ENCODE measurements around the gene DDAH2. TPM values are rescaled to one million over a fixed set of nuclear protein-coding genes. Genes with fewer than 3 reads are reported as not detected.
A peak's percentile ranks its signal among the peaks of the same experiment; 100 is the strongest.

DDAH2 gene
- total RNA-seq, 4 donors from 2014 or later = 99.9 to 117 (median 114) TPM

DNA sequence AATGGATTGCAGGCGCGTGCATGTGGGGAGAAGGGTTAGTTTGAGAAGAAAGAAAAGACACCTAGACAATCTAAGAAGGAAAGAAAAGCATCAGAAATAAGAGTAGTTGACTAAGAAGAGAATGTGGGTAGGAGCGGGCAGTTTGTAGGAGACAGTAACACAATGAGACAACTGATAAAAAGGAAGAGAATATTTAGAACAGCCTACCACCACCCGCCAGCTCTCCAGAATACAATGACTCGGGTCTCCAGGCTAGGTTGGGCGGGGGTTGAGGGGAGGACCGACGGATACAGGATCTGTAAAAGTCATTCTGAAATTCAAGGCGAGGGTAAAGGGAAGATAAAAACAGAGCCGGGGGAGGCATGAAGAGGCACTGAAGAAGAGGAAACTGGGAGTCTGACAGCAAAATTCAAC, 26.7 kb downstream of the DDAH2 start:
- Histone ChIP-seq H3K4me1 (peaks cover 20 to 21% of the 10 kb centered on the region in 2 donors), H3K4me3 (replicated peaks in 1 of 3) (peak overlapping the region; percentile 33 to 90 (median 75)), H3K27ac (peak overlapping the region; percentile 95 to 99 (median 96)), H3K9me3 (no peaks in the 10 kb centered on the region), H3K27me3 (no peaks in the 10 kb centered on the region), H3K36me3 (peaks cover 0 to 4% of the 10 kb centered on the region in 2 donors)
- TF ChIP-seq, protein P1, sequence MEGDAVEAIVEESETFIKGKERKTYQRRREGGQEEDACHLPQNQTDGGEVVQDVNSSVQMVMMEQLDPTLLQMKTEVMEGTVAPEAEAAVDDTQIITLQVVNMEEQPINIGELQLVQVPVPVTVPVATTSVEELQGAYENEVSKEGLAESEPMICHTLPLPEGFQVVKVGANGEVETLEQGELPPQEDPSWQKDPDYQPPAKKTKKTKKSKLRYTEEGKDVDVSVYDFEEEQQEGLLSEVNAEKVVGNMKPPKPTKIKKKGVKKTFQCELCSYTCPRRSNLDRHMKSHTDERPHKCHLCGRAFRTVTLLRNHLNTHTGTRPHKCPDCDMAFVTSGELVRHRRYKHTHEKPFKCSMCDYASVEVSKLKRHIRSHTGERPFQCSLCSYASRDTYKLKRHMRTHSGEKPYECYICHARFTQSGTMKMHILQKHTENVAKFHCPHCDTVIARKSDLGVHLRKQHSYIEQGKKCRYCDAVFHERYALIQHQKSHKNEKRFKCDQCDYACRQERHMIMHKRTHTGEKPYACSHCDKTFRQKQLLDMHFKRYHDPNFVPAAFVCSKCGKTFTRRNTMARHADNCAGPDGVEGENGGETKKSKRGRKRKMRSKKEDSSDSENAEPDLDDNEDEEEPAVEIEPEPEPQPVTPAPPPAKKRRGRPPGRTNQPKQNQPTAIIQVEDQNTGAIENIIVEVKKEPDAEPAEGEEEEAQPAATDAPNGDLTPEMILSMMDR (IDR thresholded peaks at IDR 0.05) = no peak
- TF ChIP-seq POLR2A (IDR thresholded peaks at IDR 0.05) = no peak
- 0 to 1% methylated on average over 10 of the region's 10 CpGs for WGBS, 2 donors
- DNase-seq = no peak
- intact Hi-C loops (cut with DNase I) = loop anchor here (5.0 kb wide), 1 partner anchor 35 kb away; the partner anchor contains the start of gene CLIC1

DNA sequence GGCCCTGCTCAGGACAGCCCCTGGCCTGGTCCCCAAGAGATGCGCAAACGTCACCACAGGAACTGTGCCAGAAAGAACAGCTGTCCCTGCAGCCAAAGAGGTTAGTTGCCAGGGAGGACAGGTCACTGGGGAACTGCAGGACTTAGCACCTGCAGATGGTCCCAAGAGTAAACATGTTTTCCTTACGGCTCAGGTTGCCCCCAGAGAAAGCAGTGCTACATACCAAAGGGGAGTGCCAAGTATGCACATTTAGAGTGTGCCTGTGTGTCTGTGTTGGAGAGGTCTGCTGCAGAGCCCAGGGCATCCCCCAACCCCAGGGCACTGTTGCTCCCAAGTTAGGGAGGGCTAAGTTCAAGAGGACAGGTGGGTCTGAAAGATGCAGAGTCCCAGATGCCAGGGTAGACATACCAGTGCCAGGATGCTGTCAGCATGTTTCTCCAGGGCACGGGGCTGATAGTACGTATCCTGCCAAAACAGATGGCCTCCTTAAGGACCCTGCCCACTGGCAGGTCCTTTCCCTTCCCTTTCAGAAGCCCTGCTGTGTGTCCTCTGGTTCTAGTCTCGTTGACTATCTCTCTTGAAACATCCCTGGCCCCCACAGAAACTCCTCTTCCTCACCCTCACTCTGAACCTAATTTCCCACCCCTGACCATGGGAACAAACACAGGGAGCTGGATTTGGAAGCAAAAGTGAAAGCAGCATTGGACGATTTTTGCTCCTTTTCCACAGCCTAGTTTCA, 27.3 kb downstream of the DDAH2 start:
- TF ChIP-seq, protein P1 (IDR thresholded peaks at IDR 0.05) = no peak
- TF ChIP-seq POLR2A (IDR thresholded peaks at IDR 0.05) = no peak
- H3K27me3 ChIP-seq = no peaks in the 10 kb centered on the region
- H3K4me1 ChIP-seq = peaks cover 20 to 21% of the 10 kb centered on the region in 2 donors
- H3K27ac ChIP-seq = peak overlapping the region; percentile 5 to 99 (median 96)
- H3K4me3 ChIP-seq (replicated peaks in 1 of 3) = peak overlapping the region; percentile 33 to 90 (median 75)
- H3K9me3 ChIP-seq = no peaks in the 10 kb centered on the region
- WGBS, 2 donors = 30 to 33% methylated on average over 7 of the region's 7 CpGs
- peaks cover 0 to 4% of the 10 kb centered on the region in 2 donors for H3K36me3 ChIP-seq
- intact Hi-C loops (cut with DNase I) = loop anchor here (5.0 kb wide), 1 partner anchor 35 kb away; the partner anchor contains the start of gene CLIC1
- no peak for DNase-seq

DNA sequence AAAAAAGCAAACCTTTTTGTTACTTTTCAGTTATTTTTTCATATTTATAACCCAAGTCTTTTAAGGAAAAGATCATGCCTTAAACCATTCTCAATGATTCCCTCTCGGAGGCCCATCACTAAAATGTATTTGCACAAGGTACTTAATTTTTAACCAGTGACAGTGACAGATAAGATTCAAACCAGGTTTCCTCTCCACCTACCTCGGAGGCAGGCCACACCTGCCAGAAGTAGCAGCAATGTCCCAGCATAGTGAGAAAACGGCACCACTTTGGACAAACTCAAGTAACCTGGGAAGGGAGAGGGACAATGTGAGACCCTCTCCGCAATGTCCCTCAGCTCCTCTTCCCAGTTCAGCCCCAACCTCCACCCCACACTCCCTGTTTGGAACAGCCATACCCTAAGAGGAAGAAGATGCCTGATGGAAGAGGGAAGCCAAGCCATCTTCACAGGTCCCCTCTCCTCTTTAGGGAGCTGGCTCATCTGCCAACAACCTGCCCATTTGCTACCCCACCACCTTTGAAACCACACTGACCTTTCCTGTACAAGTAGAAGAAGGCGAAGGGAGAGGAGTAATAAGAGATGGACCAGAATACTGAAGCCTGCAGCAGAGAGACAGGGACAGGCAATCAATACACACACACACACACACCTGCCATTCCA, 28.2 kb downstream of the DDAH2 start:
- DNase-seq = no peak
- H3K9me3 ChIP-seq = no peaks in the 10 kb centered on the region
- 92 to 94% methylated on average over 5 of the region's 5 CpGs for WGBS, 2 donors
- H3K4me3 ChIP-seq (replicated peaks in 1 of 3) = no peak overlapping the region
- intact Hi-C loops (cut with DNase I) = loop anchor here (5.0 kb wide), 1 partner anchor 36 kb away; the partner anchor contains the start of gene CLIC1
- TF ChIP-seq POLR2A (IDR thresholded peaks at IDR 0.05) = no peak
- TF ChIP-seq, protein P1 (IDR thresholded peaks at IDR 0.05) = no peak
- H3K27me3 ChIP-seq = no peaks in the 10 kb centered on the region
- H3K36me3 ChIP-seq = peaks cover 6% of the 10 kb centered on the region in 2 donors
- H3K4me1 ChIP-seq = peaks cover 20 to 21% of the 10 kb centered on the region in 2 donors
- H3K27ac ChIP-seq = no peak overlapping the region

DNA sequence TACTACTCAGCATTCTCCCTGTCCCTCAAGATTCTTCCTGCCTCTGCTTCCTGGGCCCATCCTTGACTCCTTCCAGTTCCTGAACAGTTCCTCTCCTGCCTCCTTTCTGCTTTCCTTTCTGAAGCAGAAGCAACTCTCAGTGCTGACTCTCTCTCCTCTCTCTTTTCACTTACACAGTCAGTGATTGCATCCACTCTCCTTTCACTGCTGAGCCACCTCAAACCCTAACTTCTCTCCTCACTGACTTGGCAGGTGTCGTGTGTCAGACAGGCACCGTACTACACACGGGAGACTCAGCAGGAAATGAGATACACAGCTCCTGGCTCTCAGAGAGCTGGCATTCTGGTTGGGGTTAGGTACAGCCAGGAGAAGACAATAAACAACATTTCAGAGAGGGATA, 31.5 kb downstream of the DDAH2 start:
- TF ChIP-seq, protein P1 (IDR thresholded peaks at IDR 0.05) = no peak
- no peak for TF ChIP-seq POLR2A (IDR thresholded peaks at IDR 0.05)
- peaks cover 21 to 34% of the 10 kb centered on the region in 2 donors for H3K36me3 ChIP-seq
- no peaks in the 10 kb centered on the region for H3K9me3 ChIP-seq
- H3K27me3 ChIP-seq = no peaks in the 10 kb centered on the region
- peaks cover 16 to 20% of the 10 kb centered on the region in 2 donors for H3K4me1 ChIP-seq
- H3K27ac ChIP-seq = no peak overlapping the region
- intact Hi-C loops (cut with DNase I) = no loop called here
- WGBS, 2 donors = 50 to 63% methylated on average over 3 of the region's 3 CpGs
- no peak overlapping the region for H3K4me3 ChIP-seq (replicated peaks in 1 of 3)
- no peak for DNase-seq

DNA sequence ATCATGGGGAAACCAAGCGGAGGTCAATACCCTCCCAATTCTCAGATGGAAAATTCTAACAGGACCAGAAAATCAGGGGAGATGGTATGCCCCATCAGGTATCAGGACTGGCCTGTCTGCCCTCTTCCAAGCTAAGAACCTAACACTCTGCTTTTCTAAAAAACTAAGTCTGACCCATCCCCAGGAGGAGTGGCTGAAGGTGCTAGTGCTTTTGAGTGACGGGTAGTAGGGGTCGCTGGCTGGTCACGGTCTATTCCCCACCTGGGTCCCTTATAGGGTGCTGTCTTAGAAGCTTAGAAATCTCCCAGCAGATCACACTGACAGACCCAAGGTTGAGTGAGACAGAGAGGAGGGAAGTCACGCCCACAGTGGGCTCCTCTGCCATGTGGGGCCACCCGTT, 35.6 kb downstream of the DDAH2 start:
- H3K27ac ChIP-seq = no peak overlapping the region

More for the DNA sequence above, 35.6 kb downstream of the DDAH2 start:
- DNase-seq = no peak
- H3K36me3 ChIP-seq = peaks cover 54 to 59% of the 10 kb centered on the region in 2 donors
- no peaks in the 10 kb centered on the region for H3K4me1 ChIP-seq
- intact Hi-C loops (cut with DNase I) = no loop called here
- 90 to 91% methylated on average over 6 of the region's 6 CpGs for WGBS, 2 donors
- no peaks in the 10 kb centered on the region for H3K9me3 ChIP-seq
- TF ChIP-seq, protein P1 (IDR thresholded peaks at IDR 0.05) = no peak
- TF ChIP-seq POLR2A (IDR thresholded peaks at IDR 0.05) = no peak
- H3K27me3 ChIP-seq = no peaks in the 10 kb centered on the region
- no peak overlapping the region for H3K4me3 ChIP-seq (replicated peaks in 1 of 3)
